HepG2 (cell line): ENCODE measurements around the gene PANK2. TPM values are rescaled to one million over a fixed set of nuclear protein-coding genes. Genes with fewer than 3 reads are reported as not detected.
A peak's percentile ranks its signal among the peaks of the same experiment; 100 is the strongest.

Source experiments
- CHD2 ChIP-seq: IDR thresholded peaks from 2 replicates; pipeline ENCODE4 v1.6.1; 2011; ENCODE audit warnings: low read depth, low read length, improper control_type of control experiment
- GABPB1 ChIP-seq: IDR thresholded peaks from 2 replicates; pipeline ENCODE4 v1.6.1; 2016; ENCODE audit warnings: mild to moderate bottlenecking, missing genetic modification reagents, moderate library complexity, missing compliant biosample characterization
- KLF15 ChIP-seq: sonication (generic); formaldehyde crosslinking; IDR thresholded peaks from 2 replicates; pipeline ENCODE4 v1.8.1; 2023; ENCODE audit warnings: borderline replicate concordance, mild to moderate bottlenecking, inconsistent platforms, missing genetic modification reagents, mixed read lengths
- MED8 ChIP-seq: sonication (generic); formaldehyde crosslinking; IDR thresholded peaks from 2 replicates; pipeline ENCODE4 v1.8.1; 2023; ENCODE audit warnings: mild to moderate bottlenecking, missing genetic modification reagents; ENCODE audit not compliant: insufficient replicate concordance
- NFE2L2 ChIP-seq: fragments of 150-350 bp; IDR thresholded peaks from 2 replicates; pipeline ENCODE4 v1.6.1; 2014; ENCODE audit warnings: low read length
- ONECUT2 ChIP-seq: sonication (generic); formaldehyde crosslinking; IDR thresholded peaks from 2 replicates; pipeline ENCODE4 v1.4.0; 2020; ENCODE audit warnings: missing genetic modification reagents
- SMAD3 ChIP-seq: sonication (generic); formaldehyde crosslinking; IDR thresholded peaks from 2 replicates; pipeline ENCODE4 v1.4.0; 2020; ENCODE audit warnings: missing genetic modification reagents
- ZNF343 ChIP-seq: sonication (generic); formaldehyde crosslinking; IDR thresholded peaks from 2 replicates; pipeline ENCODE4 v1.4.0; 2020; ENCODE audit warnings: mild to moderate bottlenecking, missing genetic modification reagents
- ZNF552 ChIP-seq: sonication (generic); formaldehyde crosslinking; IDR thresholded peaks from 2 replicates; pipeline ENCODE4 v1.9.0; 2022; ENCODE audit warnings: missing genetic modification reagents, mild to moderate bottlenecking, borderline replicate concordance
- ZNF556 ChIP-seq: sonication (generic); formaldehyde crosslinking; IDR thresholded peaks from 2 replicates; pipeline ENCODE4 v1.4.0; 2020; ENCODE audit warnings: mild to moderate bottlenecking, missing genetic modification reagents, borderline replicate concordance
- ZNF670 ChIP-seq: sonication (generic); formaldehyde crosslinking; IDR thresholded peaks from 2 replicates; pipeline ENCODE4 v1.8.0; 2022; ENCODE audit warnings: mild to moderate bottlenecking, missing genetic modification reagents, borderline replicate concordance
- ZNF674 ChIP-seq: sonication (generic); formaldehyde crosslinking; IDR thresholded peaks from 2 replicates; pipeline ENCODE4 v1.5.0; 2020; ENCODE audit warnings: low read depth, mild to moderate bottlenecking, missing genetic modification reagents
- ZNF781 ChIP-seq: sonication (generic); formaldehyde crosslinking; IDR thresholded peaks from 2 replicates; pipeline ENCODE4 v1.5.1; 2020; ENCODE audit warnings: borderline replicate concordance, mild to moderate bottlenecking, missing genetic modification reagents; ENCODE audit errors: not compliant biosample characterization
- polyA plus RNA-seq, 8 experiments: library from polyadenylated mRNA; depleted of rRNA in 3 of 8; stranded (reverse) in 7 of 8; unstranded in 1 of 8; fragments of >200 nt; fragmentation: Illumina TruSeq in 4 of 8; extraction: Trizol in 4 of 8; gene quantifications; 2 replicates each; pipeline versions ENCODE4 v1.2.1 to v1.2.3, GENCODE V29; 2011 to 2016; ENCODE audit warnings: low read depth in 4 of 8, missing spikeins in 1 of 8, mixed read lengths in 1 of 8; ENCODE audit not compliant: insufficient read depth in 1 of 8
- total RNA-seq, 5 experiments: library from RNA; depleted of rRNA; stranded (reverse); fragments of >200 nt; fragmentation: Illumina TruSeq; extraction: Trizol; gene quantifications; 2 replicates each; pipeline ENCODE4 v1.2.3, GENCODE V29; 2016; ENCODE audit warnings: low read depth in 1 of 5
- TF ChIP-seq, protein P1 (sequence below): sonication (generic); formaldehyde crosslinking; IDR thresholded peaks from 2 replicates; pipeline ENCODE4 v1.4.0; 2020; ENCODE audit warnings: mild to moderate bottlenecking, missing genetic modification reagents, borderline replicate concordance
- TF ChIP-seq, protein P2 (sequence below): IDR thresholded peaks from 2 replicates; pipeline ENCODE4 v1.6.1; 2016
- TF ChIP-seq, protein P3 (sequence below): sonication (generic); formaldehyde crosslinking; IDR thresholded peaks from 2 replicates; pipeline ENCODE4 v1.4.0; 2020; ENCODE audit warnings: low read depth, mild to moderate bottlenecking, missing genetic modification reagents
- TF ChIP-seq, protein P4 (sequence below): sonication (generic); formaldehyde crosslinking; IDR thresholded peaks from 2 replicates; pipeline ENCODE4 v1.9.0; 2021; ENCODE audit warnings: missing genetic modification reagents, borderline replicate concordance

The PANK2 gene
- total and polyA plus RNA-seq, 2 of the 13 experiments (the other 11 are each of a cell fraction or from before 2014, with no cell fraction given): 39.2 to 123 TPM

DNA sequence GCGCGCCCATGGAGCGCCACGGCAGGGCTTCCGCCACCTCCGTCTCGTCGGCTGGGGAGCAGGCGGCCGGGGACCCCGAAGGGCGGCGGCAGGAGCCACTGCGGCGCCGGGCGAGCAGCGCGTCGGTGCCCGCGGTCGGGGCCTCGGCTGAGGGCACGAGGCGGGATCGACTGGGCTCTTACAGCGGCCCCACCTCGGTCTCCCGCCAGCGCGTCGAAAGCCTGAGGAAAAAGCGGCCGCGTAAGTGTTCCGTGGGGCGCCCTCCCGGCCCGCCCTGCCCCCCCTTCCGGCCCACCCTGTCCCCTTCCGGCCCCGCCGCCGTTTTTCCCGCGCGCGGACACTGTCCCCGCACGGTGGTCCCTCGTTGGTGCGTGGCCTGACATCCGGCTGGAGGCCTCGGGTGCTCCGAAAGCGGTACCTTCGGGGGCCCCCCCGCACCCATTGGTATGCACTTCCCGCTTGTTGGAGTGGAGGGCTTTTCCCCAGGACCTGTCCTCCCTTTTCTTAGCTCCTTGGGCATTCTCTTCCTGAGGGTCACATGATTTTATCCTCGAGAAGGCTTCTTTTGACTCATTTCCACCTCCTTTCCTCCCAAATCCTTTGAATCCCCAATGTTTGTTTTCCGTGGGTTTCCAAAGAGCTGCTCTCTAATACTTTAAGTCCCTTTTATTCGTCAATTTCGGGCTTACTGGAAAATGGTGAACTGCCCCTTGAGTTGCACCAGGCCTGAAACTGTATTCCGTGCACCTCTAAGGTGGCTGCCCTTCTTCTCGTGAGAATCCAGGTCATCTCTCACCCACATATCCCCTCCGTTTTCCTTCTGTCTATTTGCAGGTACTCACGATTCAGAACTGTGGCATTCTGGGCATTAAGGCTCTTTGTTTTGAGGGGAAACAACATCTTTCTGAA, 556 bp downstream of the PANK2 start (continued):
- peak; percentile 91; the same call in 1 of the 2 replicates for TF ChIP-seq ZNF670
- TF ChIP-seq ZNF552 (CRISPR knock-in tag): 0 out of 2 replicates have a peak, but pooled peaks have one; percentile 77
- peak; percentile 18; the same call in 1 of the 2 replicates for TF ChIP-seq ZNF556
- TF ChIP-seq GABPB1 (CRISPR knock-in tag): peak; percentile 20; the same call in 1 of the 2 replicates
- TF ChIP-seq MED8: no peak
- TF ChIP-seq, protein P1, sequence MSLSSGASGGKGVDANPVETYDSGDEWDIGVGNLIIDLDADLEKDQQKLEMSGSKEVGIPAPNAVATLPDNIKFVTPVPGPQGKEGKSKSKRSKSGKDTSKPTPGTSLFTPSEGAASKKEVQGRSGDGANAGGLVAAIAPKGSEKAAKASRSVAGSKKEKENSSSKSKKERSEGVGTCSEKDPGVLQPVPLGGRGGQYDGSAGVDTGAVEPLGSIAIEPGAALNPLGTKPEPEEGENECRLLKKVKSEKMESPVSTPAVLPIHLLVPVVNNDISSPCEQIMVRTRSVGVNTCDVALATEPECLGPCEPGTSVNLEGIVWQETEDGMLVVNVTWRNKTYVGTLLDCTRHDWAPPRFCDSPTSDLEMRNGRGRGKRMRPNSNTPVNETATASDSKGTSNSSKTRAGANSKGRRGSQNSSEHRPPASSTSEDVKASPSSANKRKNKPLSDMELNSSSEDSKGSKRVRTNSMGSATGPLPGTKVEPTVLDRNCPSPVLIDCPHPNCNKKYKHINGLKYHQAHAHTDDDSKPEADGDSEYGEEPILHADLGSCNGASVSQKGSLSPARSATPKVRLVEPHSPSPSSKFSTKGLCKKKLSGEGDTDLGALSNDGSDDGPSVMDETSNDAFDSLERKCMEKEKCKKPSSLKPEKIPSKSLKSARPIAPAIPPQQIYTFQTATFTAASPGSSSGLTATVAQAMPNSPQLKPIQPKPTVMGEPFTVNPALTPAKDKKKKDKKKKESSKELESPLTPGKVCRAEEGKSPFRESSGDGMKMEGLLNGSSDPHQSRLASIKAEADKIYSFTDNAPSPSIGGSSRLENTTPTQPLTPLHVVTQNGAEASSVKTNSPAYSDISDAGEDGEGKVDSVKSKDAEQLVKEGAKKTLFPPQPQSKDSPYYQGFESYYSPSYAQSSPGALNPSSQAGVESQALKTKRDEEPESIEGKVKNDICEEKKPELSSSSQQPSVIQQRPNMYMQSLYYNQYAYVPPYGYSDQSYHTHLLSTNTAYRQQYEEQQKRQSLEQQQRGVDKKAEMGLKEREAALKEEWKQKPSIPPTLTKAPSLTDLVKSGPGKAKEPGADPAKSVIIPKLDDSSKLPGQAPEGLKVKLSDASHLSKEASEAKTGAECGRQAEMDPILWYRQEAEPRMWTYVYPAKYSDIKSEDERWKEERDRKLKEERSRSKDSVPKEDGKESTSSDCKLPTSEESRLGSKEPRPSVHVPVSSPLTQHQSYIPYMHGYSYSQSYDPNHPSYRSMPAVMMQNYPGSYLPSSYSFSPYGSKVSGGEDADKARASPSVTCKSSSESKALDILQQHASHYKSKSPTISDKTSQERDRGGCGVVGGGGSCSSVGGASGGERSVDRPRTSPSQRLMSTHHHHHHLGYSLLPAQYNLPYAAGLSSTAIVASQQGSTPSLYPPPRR (CRISPR knock-in tag): 0 out of 2 replicates have a peak, but pooled peaks have one; percentile 0
- no peak for TF ChIP-seq SMAD3 (CRISPR knock-in tag)
- TF ChIP-seq, protein P2, sequence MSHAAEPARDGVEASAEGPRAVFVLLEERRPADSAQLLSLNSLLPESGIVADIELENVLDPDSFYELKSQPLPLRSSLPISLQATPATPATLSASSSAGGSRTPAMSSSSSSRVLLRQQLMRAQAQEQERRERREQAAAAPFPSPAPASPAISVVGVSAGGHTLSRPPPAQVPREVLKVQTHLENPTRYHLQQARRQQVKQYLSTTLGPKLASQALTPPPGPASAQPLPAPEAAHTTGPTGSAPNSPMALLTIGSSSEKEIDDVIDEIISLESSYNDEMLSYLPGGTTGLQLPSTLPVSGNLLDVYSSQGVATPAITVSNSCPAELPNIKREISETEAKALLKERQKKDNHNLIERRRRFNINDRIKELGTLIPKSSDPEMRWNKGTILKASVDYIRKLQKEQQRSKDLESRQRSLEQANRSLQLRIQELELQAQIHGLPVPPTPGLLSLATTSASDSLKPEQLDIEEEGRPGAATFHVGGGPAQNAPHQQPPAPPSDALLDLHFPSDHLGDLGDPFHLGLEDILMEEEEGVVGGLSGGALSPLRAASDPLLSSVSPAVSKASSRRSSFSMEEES (CRISPR knock-in tag): peak; percentile 45; the same call in 1 of the 2 replicates
- TF ChIP-seq CHD2: peak; percentile 45; the same call in 1 of the 2 replicates
- TF ChIP-seq, protein P3, sequence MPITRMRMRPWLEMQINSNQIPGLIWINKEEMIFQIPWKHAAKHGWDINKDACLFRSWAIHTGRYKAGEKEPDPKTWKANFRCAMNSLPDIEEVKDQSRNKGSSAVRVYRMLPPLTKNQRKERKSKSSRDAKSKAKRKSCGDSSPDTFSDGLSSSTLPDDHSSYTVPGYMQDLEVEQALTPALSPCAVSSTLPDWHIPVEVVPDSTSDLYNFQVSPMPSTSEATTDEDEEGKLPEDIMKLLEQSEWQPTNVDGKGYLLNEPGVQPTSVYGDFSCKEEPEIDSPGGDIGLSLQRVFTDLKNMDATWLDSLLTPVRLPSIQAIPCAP (CRISPR knock-in tag): 0 out of 2 replicates have a peak, but pooled peaks have one; percentile 46
- TF ChIP-seq ZNF781 (CRISPR knock-in tag): peak; percentile 21
- TF ChIP-seq ZNF343 (CRISPR knock-in tag): peak; percentile 90; the same call in 1 of the 2 replicates
- TF ChIP-seq NFE2L2: no peak
- no peak for TF ChIP-seq KLF15
- TF ChIP-seq ONECUT2: 0 out of 2 replicates have a peak, but pooled peaks have one; percentile 17
- TF ChIP-seq ZNF674: 0 out of 2 replicates have a peak, but pooled peaks have one; percentile 67
- TF ChIP-seq, protein P4, sequence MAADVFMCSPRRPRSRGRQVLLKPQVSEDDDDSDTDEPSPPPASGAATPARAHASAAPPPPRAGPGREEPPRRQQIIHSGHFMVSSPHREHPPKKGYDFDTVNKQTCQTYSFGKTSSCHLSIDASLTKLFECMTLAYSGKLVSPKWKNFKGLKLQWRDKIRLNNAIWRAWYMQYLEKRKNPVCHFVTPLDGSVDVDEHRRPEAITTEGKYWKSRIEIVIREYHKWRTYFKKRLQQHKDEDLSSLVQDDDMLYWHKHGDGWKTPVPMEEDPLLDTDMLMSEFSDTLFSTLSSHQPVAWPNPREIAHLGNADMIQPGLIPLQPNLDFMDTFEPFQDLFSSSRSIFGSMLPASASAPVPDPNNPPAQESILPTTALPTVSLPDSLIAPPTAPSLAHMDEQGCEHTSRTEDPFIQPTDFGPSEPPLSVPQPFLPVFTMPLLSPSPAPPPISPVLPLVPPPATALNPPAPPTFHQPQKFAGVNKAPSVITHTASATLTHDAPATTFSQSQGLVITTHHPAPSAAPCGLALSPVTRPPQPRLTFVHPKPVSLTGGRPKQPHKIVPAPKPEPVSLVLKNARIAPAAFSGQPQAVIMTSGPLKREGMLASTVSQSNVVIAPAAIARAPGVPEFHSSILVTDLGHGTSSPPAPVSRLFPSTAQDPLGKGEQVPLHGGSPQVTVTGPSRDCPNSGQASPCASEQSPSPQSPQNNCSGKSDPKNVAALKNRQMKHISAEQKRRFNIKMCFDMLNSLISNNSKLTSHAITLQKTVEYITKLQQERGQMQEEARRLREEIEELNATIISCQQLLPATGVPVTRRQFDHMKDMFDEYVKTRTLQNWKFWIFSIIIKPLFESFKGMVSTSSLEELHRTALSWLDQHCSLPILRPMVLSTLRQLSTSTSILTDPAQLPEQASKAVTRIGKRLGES (CRISPR knock-in tag): 0 out of 2 replicates have a peak, but pooled peaks have one; percentile 30
